OCI-LY7 (cell line): ENCODE data around the gene AGR3. TPM values are rescaled to one million over a fixed set of nuclear protein-coding genes. Genes with fewer than 3 reads are reported as not detected.

ENCODE experiments used
- BruUV-seq: library from RNA; stranded (reverse); fragments of 400-500 nt; replicated peaks from 2 replicates; lab custom pipeline; 2021; lab: Mats Ljungman, UMichigan
- CTCF ChIA-PET: fragments of 300-600 bp; sonication (Branson Sonifier 250); formaldehyde crosslinking; loops from one replicate; lab custom pipeline; 2022; ENCODE audit warnings: antibody characterized with exemption; ENCODE audit not compliant: unreplicated experiment; lab: Charles Lee
- POLR2A ChIA-PET: fragments of 300-600 bp; sonication (Branson Sonifier 250); formaldehyde crosslinking; loops from one replicate; lab custom pipeline; 2022; ENCODE audit warnings: antibody characterized with exemption; lab: Charles Lee
- DNase-seq: peaks from one replicate; pipeline ENCODE4 v3.0.0-alpha.2; 2015; ENCODE audit warnings: low spot score
- H2AFZ ChIP-seq: fragments of 200-600 bp; sonication (generic), shearing (Covaris generic); 2 replicates; pipeline ENCODE4 v1.6.1; 2014; ENCODE audit warnings: mild to moderate bottlenecking, antibody characterized with exemption, low read length, moderate library complexity
- H3K27ac ChIP-seq: fragments of 200-600 bp; sonication (generic); 2 replicates; pipeline ENCODE4 v1.5.1; 2014; ENCODE audit warnings: mixed run types, low read depth, mild to moderate bottlenecking, moderate library complexity, low read length, inconsistent platforms; ENCODE audit not compliant: poor library complexity, severe bottlenecking
- H3K36me3 ChIP-seq: fragments of 200-600 bp; sonication (generic); 2 replicates; pipeline ENCODE4 v1.6.1; 2014; ENCODE audit warnings: mild to moderate bottlenecking, antibody characterized with exemption, low read length, moderate library complexity, mixed read lengths; ENCODE audit not compliant: insufficient read depth
- H3K4me1 ChIP-seq: fragments of 200-600 bp; sonication (generic); 2 replicates; pipeline ENCODE4 v1.5.1; 2014; ENCODE audit warnings: mild to moderate bottlenecking, low read length; ENCODE audit not compliant: insufficient read depth, poor library complexity, severe bottlenecking
- H3K4me2 ChIP-seq: fragments of 200-600 bp; sonication (generic); 2 replicates; pipeline ENCODE4 v1.6.1; 2014; ENCODE audit warnings: mild to moderate bottlenecking, low read length
- H3K4me3 ChIP-seq: fragments of 200-600 bp; sonication (generic); 2 replicates; pipeline ENCODE4 v1.5.1; 2014; ENCODE audit warnings: mild to moderate bottlenecking, low read depth, low read length; ENCODE audit not compliant: poor library complexity, severe bottlenecking
- H3K79me2 ChIP-seq: fragments of 200-600 bp; sonication (generic); 2 replicates; pipeline ENCODE4 v1.6.1; 2016; ENCODE audit warnings: low read depth, mild to moderate bottlenecking, low read length, moderate library complexity, mixed read lengths; ENCODE audit not compliant: insufficient read depth
- H3K9me2 ChIP-seq: fragments of 200-600 bp; sonication (generic); 2 replicates; pipeline ENCODE4 v1.6.1; 2016; ENCODE audit warnings: mild to moderate bottlenecking, low read length, mixed read lengths; ENCODE audit not compliant: insufficient read depth
- H3K9me3 ChIP-seq: fragments of 200-600 bp; sonication (generic); 2 replicates; pipeline ENCODE4 v1.6.1; 2014; ENCODE audit warnings: mild to moderate bottlenecking, mixed run types, low read length, mixed read lengths
- H4K20me1 ChIP-seq: fragments of 200-600 bp; sonication (generic); 2 replicates; pipeline ENCODE4 v1.6.1; 2014; ENCODE audit warnings: mild to moderate bottlenecking, antibody characterized with exemption, low read length, moderate library complexity, mixed read lengths; ENCODE audit not compliant: insufficient read depth
- CTCF ChIP-seq: fragments of 200-600 bp; sonication (generic); conservative IDR thresholded peaks from 2 replicates; pipeline ENCODE4 v1.5.1; 2014; ENCODE audit warnings: mild to moderate bottlenecking, antibody characterized with exemption, low read length, moderate library complexity, mixed read lengths
- EZH2phosphoT487 ChIP-seq: fragments of 200-600 bp; sonication (generic); IDR thresholded peaks from 2 replicates; pipeline ENCODE4 v1.6.1; 2018; ENCODE audit warnings: low read depth, borderline replicate concordance, mild to moderate bottlenecking, mixed run types, antibody characterized with exemption, low read length, moderate library complexity, mixed read lengths
- intact Hi-C: fragments of 100-400 bp; cut with micrococcal nuclease; formaldehyde crosslinking; loops from one replicate; pipeline ENCODE4 v1.10.0; 2022; ENCODE audit not compliant: unreplicated experiment
- total RNA-seq, 2 experiments: library from RNA; depleted of rRNA in 1 of 2; stranded (reverse); fragments of >200 nt in 1 of 2; shearing (Covaris generic) in 1 of 2; gene quantifications; 2 replicates each; pipeline ENCODE4 v1.2.3, GENCODE V29; 2014 to 2022

AGR3 gene
- total RNA-seq, 2 experiments from 2014 or later, result not detected

GRCh38 chr7:16889851-16890415 is 8.2 kb upstream of the AGR3 start:
- no peaks in the 10 kb centered on the region for H3K9me3 ChIP-seq
- intact Hi-C loops, result no loop called here
- no peak overlapping the region for H3K4me2 ChIP-seq
- no peak overlapping the region for H2AFZ ChIP-seq
- ChIA-PET POLR2A (interaction anchor here (0.7 to 1.8 kb wide), 2 partner anchors 7 to 90 kb away, joined by 3 to 5 read pairs; no protein-coding TSS in a partner anchor), CTCF (no interaction called here)
- H3K27ac ChIP-seq, result no peak overlapping the region
- H4K20me1 ChIP-seq, result no peaks in the 10 kb centered on the region
- no TSS peak for BruUV-seq
- no peaks in the 10 kb centered on the region for H3K4me1 ChIP-seq
- no peaks in the 10 kb centered on the region for H3K79me2 ChIP-seq
- DNase-seq, result no peak
- H3K4me3 ChIP-seq, result no peak overlapping the region
- no peaks in the 10 kb centered on the region for H3K36me3 ChIP-seq
- no peak for TF ChIP-seq EZH2phosphoT487
- no peak for TF ChIP-seq CTCF
- H3K9me2 ChIP-seq, result no peaks in the 10 kb centered on the region

- CTCF ChIA-PET, result no interaction called here
- H3K27ac ChIP-seq, result no peak overlapping the region
- DNase-seq, result no peak
- H3K4me1 ChIP-seq, result no peaks in the 10 kb centered on the region
- H2AFZ ChIP-seq, result no peak overlapping the region
- no peaks in the 10 kb centered on the region for H3K79me2 ChIP-seq
- H4K20me1 ChIP-seq, result no peaks in the 10 kb centered on the region
- no peak overlapping the region for H3K4me3 ChIP-seq
- POLR2A ChIA-PET, result interaction anchor here (0.7 to 1.8 kb wide), 2 partner anchors 8 to 54 kb away, joined by 4 to 5 read pairs; no protein-coding TSS in a partner anchor
- intact Hi-C loops, result no loop called here
- H3K36me3 ChIP-seq, result no peaks in the 10 kb centered on the region
- no peak for TF ChIP-seq EZH2phosphoT487
- H3K4me2 ChIP-seq, result no peak overlapping the region
- H3K9me2 ChIP-seq, result no peaks in the 10 kb centered on the region
- no TSS peak for BruUV-seq
- no peaks in the 10 kb centered on the region for H3K9me3 ChIP-seq
Measured at GRCh38 chr7:16889305-16889704, 7.5 kb upstream of the AGR3 start.

GRCh38 chr7:16883918-16884317 is 2.1 kb upstream of the AGR3 start:
- Histone ChIP-seq H3K4me2 (no peak overlapping the region), H4K20me1 (no peaks in the 10 kb centered on the region), H3K79me2 (no peaks in the 10 kb centered on the region), H3K36me3 (no peaks in the 10 kb centered on the region), H3K4me3 (no peak overlapping the region), H2AFZ (no peak overlapping the region), H3K9me3 (no peaks in the 10 kb centered on the region), H3K4me1 (no peaks in the 10 kb centered on the region), H3K9me2 (no peaks in the 10 kb centered on the region), H3K27ac (no peak overlapping the region)
- intact Hi-C loops, result no loop called here
- no peak for TF ChIP-seq EZH2phosphoT487
- no peak for TF ChIP-seq CTCF
- ChIA-PET CTCF (no interaction called here), POLR2A (interaction anchor here (0.6 kb wide), 1 partner anchor 97 kb away, joined by 3 read pairs; no protein-coding TSS in a partner anchor)
- no peak for DNase-seq
- no TSS peak for BruUV-seq
